ENCODE results near the gene ACOXL. TPM values are rescaled to one million over a fixed set of nuclear protein-coding genes. Genes with fewer than 3 reads are reported as not detected.
"Not testable (repeated sequence)": the region's sequence is repeated elsewhere in the genome, so short reads cannot be mapped to it uniquely, and the experiment has no call there.

The ACOXL gene
- total and polyA plus RNA-seq, 8 donors, result 4.7 to 30.3 (median 8.3) TPM

- no peaks in the 10 kb centered on the region for H3K36me3 ChIP-seq
- no peaks in the 10 kb centered on the region for H3K4me1 ChIP-seq
- intact Hi-C loops (cut with DNase I), result no loop called here
- no peak overlapping the region for H3K27ac ChIP-seq
- H3K27me3 ChIP-seq, result no peaks in the 10 kb centered on the region
- H3K4me3 ChIP-seq, result no peak overlapping the region
- H3K9me3 ChIP-seq, result no peaks in the 10 kb centered on the region
- no peak for ATAC-seq
- no peak for DNase-seq
- TF ChIP-seq CTCF (IDR thresholded peaks at IDR 0.05), result no peak
Observed at GRCh38 chr2:110852051-110852450, 119.7 kb downstream of the ACOXL start.

- H3K9me3 ChIP-seq, result no peaks in the 10 kb centered on the region
- no peaks in the 10 kb centered on the region for H3K27me3 ChIP-seq
- intact Hi-C loops (cut with DNase I), result no loop called here
- no peak overlapping the region for H3K4me3 ChIP-seq
- H3K4me1 ChIP-seq, result no peaks in the 10 kb centered on the region
- no peak for DNase-seq
- no peaks in the 10 kb centered on the region for H3K36me3 ChIP-seq
- ATAC-seq, result no peak
- no peak for TF ChIP-seq CTCF (IDR thresholded peaks at IDR 0.05)
- no peak overlapping the region for H3K27ac ChIP-seq
Observed at GRCh38 chr2:110852541-110853263, 120.3 kb downstream of the ACOXL start.

- H3K36me3 ChIP-seq, result no peaks in the 10 kb centered on the region
- H3K9me3 ChIP-seq, result no peaks in the 10 kb centered on the region
- H3K27me3 ChIP-seq, result no peaks in the 10 kb centered on the region
- H3K27ac ChIP-seq, result no peak overlapping the region
- H3K4me1 ChIP-seq, result no peaks in the 10 kb centered on the region
- DNase-seq (no peak), ATAC-seq (peak; percentile 76)
- peak; percentile 29 to 47 for TF ChIP-seq CTCF (IDR thresholded peaks at IDR 0.05)
- H3K4me3 ChIP-seq, result no peak overlapping the region
- intact Hi-C loops (cut with DNase I), result no loop called here
Observed at GRCh38 chr2:110853516-110853915, 121.1 kb downstream of the ACOXL start.

GRCh38 chr2:110853948-110854347 is 121.6 kb downstream of the ACOXL start:
- Histone ChIP-seq H3K36me3 (no peaks in the 10 kb centered on the region), H3K27me3 (no peaks in the 10 kb centered on the region), H3K9me3 (no peaks in the 10 kb centered on the region), H3K4me1 (no peaks in the 10 kb centered on the region), H3K4me3 (no peak overlapping the region), H3K27ac (no peak overlapping the region)
- no peak for ATAC-seq
- TF ChIP-seq CTCF (IDR thresholded peaks at IDR 0.05), result no peak
- intact Hi-C loops (cut with DNase I), result no loop called here
- no peak for DNase-seq

GRCh38 chr2:110854355-110855081 is 122.1 kb downstream of the ACOXL start:
- Histone ChIP-seq H3K36me3 (no peaks in the 10 kb centered on the region), H3K4me1 (no peaks in the 10 kb centered on the region), H3K27ac (no peak overlapping the region), H3K27me3 (no peaks in the 10 kb centered on the region), H3K9me3 (no peaks in the 10 kb centered on the region), H3K4me3 (no peak overlapping the region)
- intact Hi-C loops (cut with DNase I), result no loop called here
- TF ChIP-seq CTCF (IDR thresholded peaks at IDR 0.05), result no peak
- ATAC-seq (peak; percentile 38), DNase-seq (no peak)

GRCh38 chr2:110855841-110856240 is 123.5 kb downstream of the ACOXL start:
- H3K27ac ChIP-seq; H3K4me3 ChIP-seq; H3K4me1 ChIP-seq; ATAC-seq; H3K9me3 ChIP-seq; H3K36me3 ChIP-seq; H3K27me3 ChIP-seq; intact Hi-C loops (cut with DNase I); DNase-seq: not testable (repeated sequence)

All from left lung (tissue), 10 donors.